ENCODE data around the gene PGAM2.
"Not testable (repeated sequence)": the region's sequence is repeated elsewhere in the genome, so short reads cannot be mapped to it uniquely, and the experiment has no call there.

- not testable (repeated sequence) for TF ChIP-seq CTCF (IDR thresholded peaks at IDR 0.05 in 2 of 3, conservative IDR thresholded peaks at IDR 0.05 in 1 of 3; ENCODE audit: borderline replicate concordance in 1 of 3, insufficient read depth in 1 of 3, low read depth in 2 of 3, low read length in 2 of 3); POLR2AphosphoS5 (IDR thresholded peaks at IDR 0.05; ENCODE audit: low read depth, low read length); JUND (IDR thresholded peaks at IDR 0.05); REST (IDR thresholded peaks at IDR 0.05; ENCODE audit: low read depth); RAD21 (IDR thresholded peaks at IDR 0.05; ENCODE audit: low read depth); POLR2A (IDR thresholded peaks at IDR 0.05; ENCODE audit: borderline replicate concordance, extremely low read depth, insufficient read depth, insufficient read length); SIN3A (IDR thresholded peaks at IDR 0.05; ENCODE audit: low read depth); EZH2 (IDR thresholded peaks at IDR 0.05); CEBPB (IDR thresholded peaks at IDR 0.05; ENCODE audit: low read depth); MAX (IDR thresholded peaks at IDR 0.05); EZH2phosphoT487 (IDR thresholded peaks at IDR 0.05; ENCODE audit: borderline replicate concordance); ZFX (IDR thresholded peaks at IDR 0.05); YY1 (IDR thresholded peaks at IDR 0.05; ENCODE audit: extremely low read depth, insufficient replicate concordance, low read depth, low read length)
These were observed 26.3 kb downstream of the PGAM2 start for GRCh38 chr7:44038961-44039558.

Measured in HCT116 (cell line).